ENCODE results near the gene PAPPA2. TPM values are rescaled to one million over a fixed set of nuclear protein-coding genes. Genes with fewer than 3 reads are reported as not detected.

Gene PAPPA2
- total and polyA plus RNA-seq, 4 experiments from 2014 or later = not detected

DNA sequence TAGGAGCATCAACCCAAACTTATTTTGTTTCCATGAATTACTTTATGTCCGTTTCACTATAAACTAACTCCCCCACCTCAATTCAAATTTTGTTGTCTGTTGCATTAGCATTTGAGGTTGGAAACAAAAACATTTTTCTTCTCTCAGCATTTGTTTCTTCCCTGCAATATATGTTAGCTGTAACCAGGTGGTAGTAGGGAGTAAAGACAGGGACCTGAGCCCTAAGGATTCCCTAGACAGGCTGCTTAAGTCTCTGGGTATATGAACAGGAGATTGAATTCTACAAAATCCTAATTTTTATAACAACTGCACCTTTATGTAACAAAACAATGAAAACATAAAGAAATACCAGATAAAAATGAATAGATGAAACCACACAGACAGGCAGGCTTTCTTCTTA, 242.6 kb downstream of the PAPPA2 start:
- DNase-seq = no peak
- peaks cover 0 to 3% (median 0%) of the 10 kb centered on the region in 8 donors for H3K9me3 Mint-ChIP-seq
- no peak overlapping the region for H3K4me3 Mint-ChIP-seq
- H3K36me3 Mint-ChIP-seq = no peaks in the 10 kb centered on the region
- ChIA-PET CTCF (ENCODE audit: partially characterized antibody) (no interaction called here), POLR2A (ENCODE audit: partially characterized antibody) (no interaction called here)
- intact Hi-C loops (cut with micrococcal nuclease) = no loop called here
- Histone ChIP-seq H3K4me1 (ENCODE audit: insufficient read depth, low read length) (no peaks in the 10 kb centered on the region), H3K27ac (ENCODE audit: low read depth, low read length) (no peak overlapping the region), H3K27me3 (ENCODE audit: insufficient read depth, low read length) (no peaks in the 10 kb centered on the region), H3K4me3 (ENCODE audit: low read length in 2 of 2) (no peak overlapping the region), H3K9me3 (ENCODE audit: control insufficient read depth in 1 of 2, low read length in 2 of 2) (no peaks in the 10 kb centered on the region), H3K36me3 (ENCODE audit: insufficient read depth, low read length) (no peaks in the 10 kb centered on the region)
- H3K27ac Mint-ChIP-seq = no peak overlapping the region
- no peaks in the 10 kb centered on the region for H3K4me1 Mint-ChIP-seq
- peaks cover 1 to 4% of the 10 kb centered on the region in 2 donors for H3K27me3 Mint-ChIP-seq

DNA sequence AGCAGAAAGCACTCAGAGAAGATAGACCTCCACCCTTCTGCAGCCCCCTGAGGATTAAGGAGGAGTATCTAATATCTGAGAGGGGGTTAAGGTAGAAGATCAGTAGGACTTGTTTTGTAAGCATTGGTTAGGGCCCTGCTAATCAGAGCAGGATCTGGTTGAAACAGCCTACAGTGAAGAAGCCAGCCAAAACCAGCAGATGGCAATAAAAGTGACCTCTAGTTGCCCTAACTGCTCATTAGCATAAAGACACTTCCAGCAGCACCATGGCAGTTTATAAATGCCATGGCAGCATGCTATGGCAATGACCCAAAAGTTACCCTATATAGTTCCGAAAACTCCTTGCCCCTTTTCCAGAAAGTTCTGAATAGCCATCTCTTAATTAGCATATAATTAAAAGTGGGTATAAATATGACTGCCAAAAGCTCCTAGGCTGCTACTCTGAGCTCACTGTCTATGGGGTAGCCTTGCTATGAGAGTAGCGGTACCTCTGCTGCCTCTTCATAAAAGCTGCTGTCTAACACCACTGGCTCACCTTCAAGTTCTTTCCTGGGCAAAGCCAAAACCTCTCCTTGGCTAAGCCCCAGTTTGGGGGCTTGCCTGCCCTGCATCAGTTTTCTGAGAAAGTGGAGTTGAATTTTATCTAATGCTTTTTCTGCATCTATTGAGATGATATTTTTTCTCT, 254.2 kb downstream of the PAPPA2 start:
- intact Hi-C loops (cut with micrococcal nuclease) = no loop called here
- Histone ChIP-seq H3K36me3 (ENCODE audit: insufficient read depth, low read length) (no peaks in the 10 kb centered on the region), H3K27me3 (ENCODE audit: insufficient read depth, low read length) (no peaks in the 10 kb centered on the region), H3K27ac (ENCODE audit: low read depth, low read length) (no peak overlapping the region), H3K4me3 (ENCODE audit: low read length in 2 of 2) (no peak overlapping the region), H3K9me3 (ENCODE audit: control insufficient read depth in 1 of 2, low read length in 2 of 2) (no peaks in the 10 kb centered on the region), H3K4me1 (ENCODE audit: insufficient read depth, low read length) (no peaks in the 10 kb centered on the region)
- H3K27me3 Mint-ChIP-seq = peaks cover 0 to 4% of the 10 kb centered on the region in 2 donors
- no peaks in the 10 kb centered on the region for H3K36me3 Mint-ChIP-seq
- POLR2A ChIA-PET (ENCODE audit: partially characterized antibody) = no interaction called here
- no peaks in the 10 kb centered on the region for H3K4me1 Mint-ChIP-seq
- no peaks in the 10 kb centered on the region for H3K9me3 Mint-ChIP-seq
- no peak overlapping the region for H3K27ac Mint-ChIP-seq
- DNase-seq = no peak
- CTCF ChIA-PET (ENCODE audit: partially characterized antibody) = no interaction called here
- no peak overlapping the region for H3K4me3 Mint-ChIP-seq

DNA sequence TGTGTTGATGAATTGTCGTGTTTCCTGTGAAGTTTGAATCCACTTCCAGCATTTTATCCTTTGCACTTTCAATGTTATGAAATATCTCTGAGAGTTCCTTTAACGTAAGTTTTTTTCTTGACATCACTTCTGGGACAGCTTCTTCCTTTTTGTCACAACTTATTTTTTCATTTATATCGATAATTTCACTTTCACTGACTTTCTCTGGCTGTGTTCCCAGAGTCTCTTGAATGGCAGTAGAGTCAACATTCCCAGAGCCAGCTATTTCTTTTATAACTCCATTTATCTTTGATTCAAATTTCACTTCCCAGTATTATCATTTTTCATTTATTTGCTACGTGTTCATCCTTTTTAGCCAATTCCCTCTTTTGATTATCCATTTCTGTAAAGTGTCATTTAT, 256.5 kb downstream of the PAPPA2 start:
- H3K9me3 ChIP-seq (ENCODE audit: control insufficient read depth in 1 of 2, low read length in 2 of 2) = no peaks in the 10 kb centered on the region
- H3K27me3 Mint-ChIP-seq = peaks cover 0 to 4% of the 10 kb centered on the region in 2 donors
- H3K4me1 ChIP-seq (ENCODE audit: insufficient read depth, low read length) = no peaks in the 10 kb centered on the region
- CTCF ChIA-PET (ENCODE audit: partially characterized antibody) = no interaction called here
- intact Hi-C loops (cut with micrococcal nuclease) = no loop called here
- H3K36me3 ChIP-seq (ENCODE audit: insufficient read depth, low read length) = no peaks in the 10 kb centered on the region
- POLR2A ChIA-PET (ENCODE audit: partially characterized antibody) = no interaction called here
- no peak overlapping the region for H3K27ac ChIP-seq (ENCODE audit: low read depth, low read length)
- peaks cover 0 to under 1% (median 0%) of the 10 kb centered on the region in 8 donors for H3K9me3 Mint-ChIP-seq
- H3K4me3 Mint-ChIP-seq = no peak overlapping the region
- no peaks in the 10 kb centered on the region for H3K4me1 Mint-ChIP-seq
- no peaks in the 10 kb centered on the region for H3K27me3 ChIP-seq (ENCODE audit: insufficient read depth, low read length)
- H3K36me3 Mint-ChIP-seq = no peaks in the 10 kb centered on the region
- DNase-seq = no peak
- no peak overlapping the region for H3K27ac Mint-ChIP-seq
- no peak overlapping the region for H3K4me3 ChIP-seq (ENCODE audit: low read length in 2 of 2)

DNA sequence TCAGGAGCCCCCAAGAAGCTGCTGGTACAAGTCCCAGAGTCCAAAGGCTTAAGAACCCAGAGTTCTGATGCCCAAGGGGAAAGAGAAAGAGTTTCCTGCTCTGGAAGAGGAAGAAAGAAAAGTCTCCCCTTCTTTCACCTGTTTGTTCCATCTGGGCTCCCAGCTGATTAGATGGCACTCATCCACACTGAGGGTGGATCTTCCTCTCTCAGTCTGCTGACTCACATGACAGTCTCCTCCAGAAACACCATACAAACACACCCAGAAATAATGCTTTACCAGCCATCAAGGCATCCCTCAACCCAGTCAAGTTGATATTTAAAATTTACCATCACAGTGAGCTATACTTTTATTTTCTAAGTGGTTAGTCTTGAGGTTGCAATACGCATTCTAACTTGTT, 257.9 kb downstream of the PAPPA2 start:
- Histone ChIP-seq H3K36me3 (ENCODE audit: insufficient read depth, low read length) (no peaks in the 10 kb centered on the region), H3K27ac (ENCODE audit: low read depth, low read length) (no peak overlapping the region), H3K9me3 (ENCODE audit: control insufficient read depth in 1 of 2, low read length in 2 of 2) (no peaks in the 10 kb centered on the region), H3K27me3 (ENCODE audit: insufficient read depth, low read length) (no peaks in the 10 kb centered on the region), H3K4me1 (ENCODE audit: insufficient read depth, low read length) (no peaks in the 10 kb centered on the region), H3K4me3 (ENCODE audit: low read length in 2 of 2) (no peak overlapping the region)
- CTCF ChIA-PET (ENCODE audit: partially characterized antibody) = no interaction called here
- Mint-ChIP-seq H3K27ac (no peak overlapping the region), H3K4me3 (no peak overlapping the region), H3K27me3 (peaks cover 0 to 4% of the 10 kb centered on the region in 2 donors), H3K4me1 (no peaks in the 10 kb centered on the region), H3K9me3 (peaks cover 0 to 6% (median 0%) of the 10 kb centered on the region in 8 donors), H3K36me3 (no peaks in the 10 kb centered on the region)
- DNase-seq = no peak
- intact Hi-C loops (cut with micrococcal nuclease) = no loop called here
- POLR2A ChIA-PET (ENCODE audit: partially characterized antibody) = no interaction called here

DNA sequence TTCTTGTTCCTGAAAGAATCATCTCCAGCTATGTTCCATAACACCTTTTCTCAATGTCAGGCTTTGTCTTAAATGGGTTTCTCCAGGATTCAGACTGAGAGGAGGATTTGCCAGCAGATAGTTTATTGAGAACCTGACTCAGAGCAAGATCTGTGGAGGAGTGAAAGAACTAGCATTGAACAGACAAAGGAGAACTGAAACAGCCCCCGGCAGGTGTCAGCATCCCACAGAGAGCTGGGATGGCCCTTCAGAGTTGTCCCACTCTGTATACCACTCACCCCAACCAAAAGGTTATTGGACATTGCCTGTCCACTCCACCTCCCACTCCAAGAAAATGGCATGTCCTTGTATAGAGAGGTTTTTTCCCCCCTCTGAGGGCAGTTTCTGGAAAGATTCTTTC, 270.7 kb downstream of the PAPPA2 start:
- no peak overlapping the region for H3K27ac Mint-ChIP-seq
- no peaks in the 10 kb centered on the region for H3K4me1 Mint-ChIP-seq
- peaks cover 0 to 5% of the 10 kb centered on the region in 2 donors for H3K27me3 Mint-ChIP-seq
- ChIA-PET CTCF (ENCODE audit: partially characterized antibody) (no interaction called here), POLR2A (ENCODE audit: partially characterized antibody) (no interaction called here)
- H3K4me3 ChIP-seq (ENCODE audit: low read length in 2 of 2) = no peak overlapping the region
- H3K36me3 ChIP-seq (ENCODE audit: insufficient read depth, low read length) = no peaks in the 10 kb centered on the region
- no peak overlapping the region for H3K27ac ChIP-seq (ENCODE audit: low read depth, low read length)
- intact Hi-C loops (cut with micrococcal nuclease) = no loop called here
- no peaks in the 10 kb centered on the region for H3K36me3 Mint-ChIP-seq
- H3K27me3 ChIP-seq (ENCODE audit: insufficient read depth, low read length) = no peaks in the 10 kb centered on the region
- no peaks in the 10 kb centered on the region for H3K4me1 ChIP-seq (ENCODE audit: insufficient read depth, low read length)
- no peaks in the 10 kb centered on the region for H3K9me3 ChIP-seq (ENCODE audit: control insufficient read depth in 1 of 2, low read length in 2 of 2)
- H3K4me3 Mint-ChIP-seq = no peak overlapping the region
- H3K9me3 Mint-ChIP-seq = peaks cover 0 to 4% (median 0%) of the 10 kb centered on the region in 8 donors
- no peak for DNase-seq

DNA sequence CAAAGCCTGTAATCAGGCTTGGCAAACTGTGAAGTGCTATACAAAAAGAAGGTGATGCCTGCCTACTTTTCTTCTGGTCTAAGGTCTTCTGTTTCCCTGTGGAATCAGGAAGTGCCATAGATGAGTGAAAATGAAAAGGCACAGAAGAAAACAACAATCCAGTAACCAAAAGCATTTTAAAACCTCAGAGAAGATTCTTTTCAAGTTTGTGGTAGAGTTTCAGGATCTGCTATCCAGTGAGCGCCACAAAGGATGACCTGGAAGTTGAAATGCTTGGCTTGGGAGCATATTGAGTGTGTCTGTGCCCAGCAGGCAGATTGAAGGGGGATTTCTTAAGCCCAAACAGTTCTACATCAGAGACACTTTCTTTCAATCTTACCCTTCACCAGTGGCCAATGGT, 272.2 kb downstream of the PAPPA2 start:
- no peak overlapping the region for H3K4me3 Mint-ChIP-seq
- no peaks in the 10 kb centered on the region for H3K36me3 Mint-ChIP-seq
- peaks cover 0 to 4% (median 0%) of the 10 kb centered on the region in 8 donors for H3K9me3 Mint-ChIP-seq
- Histone ChIP-seq H3K9me3 (ENCODE audit: control insufficient read depth in 1 of 2, low read length in 2 of 2) (no peaks in the 10 kb centered on the region), H3K4me3 (ENCODE audit: low read length in 2 of 2) (no peak overlapping the region), H3K27me3 (ENCODE audit: insufficient read depth, low read length) (no peaks in the 10 kb centered on the region), H3K36me3 (ENCODE audit: insufficient read depth, low read length) (no peaks in the 10 kb centered on the region), H3K27ac (ENCODE audit: low read depth, low read length) (no peak overlapping the region), H3K4me1 (ENCODE audit: insufficient read depth, low read length) (no peaks in the 10 kb centered on the region)
- peaks cover 1 to 5% of the 10 kb centered on the region in 2 donors for H3K27me3 Mint-ChIP-seq
- intact Hi-C loops (cut with micrococcal nuclease) = no loop called here
- CTCF ChIA-PET (ENCODE audit: partially characterized antibody) = no interaction called here
- no peak overlapping the region for H3K27ac Mint-ChIP-seq
- no peaks in the 10 kb centered on the region for H3K4me1 Mint-ChIP-seq
- POLR2A ChIA-PET (ENCODE audit: partially characterized antibody) = no interaction called here
- no peak for DNase-seq

DNA sequence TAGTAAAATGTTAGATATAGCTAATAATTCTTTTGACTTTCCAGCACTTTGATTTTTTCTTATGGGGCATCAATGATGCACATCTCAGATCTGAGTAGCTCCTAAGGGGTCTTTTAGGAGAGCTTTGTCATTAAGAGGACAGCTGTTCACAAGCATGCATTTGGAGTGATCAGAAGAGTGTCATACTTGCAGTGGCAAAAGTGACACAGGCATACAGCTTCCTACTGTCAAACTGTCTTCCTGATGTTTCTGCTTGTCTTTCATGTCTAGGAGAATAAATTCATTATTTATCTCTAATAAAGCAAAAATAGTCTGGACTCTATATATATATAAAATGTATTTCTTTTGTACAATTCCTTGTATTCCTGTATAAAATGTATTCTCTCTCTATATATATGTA, 273.0 kb downstream of the PAPPA2 start:
- Mint-ChIP-seq H3K36me3 (no peaks in the 10 kb centered on the region), H3K27ac (no peak overlapping the region), H3K9me3 (peaks cover 0 to 4% (median 0%) of the 10 kb centered on the region in 8 donors), H3K4me1 (no peaks in the 10 kb centered on the region), H3K27me3 (peaks cover 1 to 5% of the 10 kb centered on the region in 2 donors), H3K4me3 (no peak overlapping the region)
- H3K4me1 ChIP-seq (ENCODE audit: insufficient read depth, low read length) = no peaks in the 10 kb centered on the region
- intact Hi-C loops (cut with micrococcal nuclease) = no loop called here
- no peaks in the 10 kb centered on the region for H3K9me3 ChIP-seq (ENCODE audit: control insufficient read depth in 1 of 2, low read length in 2 of 2)
- no peak overlapping the region for H3K4me3 ChIP-seq (ENCODE audit: low read length in 2 of 2)
- POLR2A ChIA-PET (ENCODE audit: partially characterized antibody) = no interaction called here
- DNase-seq = no peak
- no peaks in the 10 kb centered on the region for H3K27me3 ChIP-seq (ENCODE audit: insufficient read depth, low read length)
- CTCF ChIA-PET (ENCODE audit: partially characterized antibody) = no interaction called here
- no peaks in the 10 kb centered on the region for H3K36me3 ChIP-seq (ENCODE audit: insufficient read depth, low read length)
- no peak overlapping the region for H3K27ac ChIP-seq (ENCODE audit: low read depth, low read length)

DNA sequence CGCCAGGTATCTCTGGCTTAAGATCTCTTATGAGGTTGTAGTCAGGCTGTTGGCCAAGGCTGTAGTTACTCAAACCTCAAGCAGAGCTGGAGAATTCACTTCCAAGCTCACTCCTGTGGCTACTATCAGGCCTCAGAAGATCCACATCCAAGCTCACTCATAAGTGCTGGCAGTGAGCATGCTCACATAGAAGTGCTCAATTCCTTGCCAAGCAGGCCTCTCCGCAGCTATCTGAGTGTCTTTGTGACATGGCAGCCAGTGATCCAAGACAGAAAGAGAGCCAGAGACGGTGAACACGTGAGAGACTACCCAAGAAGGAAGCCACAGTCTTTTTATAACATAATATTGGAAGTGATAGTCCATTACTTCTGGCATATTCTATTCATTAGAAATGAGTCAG, 278.2 kb downstream of the PAPPA2 start:
- no peak for DNase-seq
- peaks cover 0 to 4% (median 2%) of the 10 kb centered on the region in 8 donors for H3K9me3 Mint-ChIP-seq
- H3K36me3 Mint-ChIP-seq = no peaks in the 10 kb centered on the region
- no peaks in the 10 kb centered on the region for H3K27me3 ChIP-seq (ENCODE audit: insufficient read depth, low read length)
- intact Hi-C loops (cut with micrococcal nuclease) = no loop called here
- ChIA-PET POLR2A (ENCODE audit: partially characterized antibody) (no interaction called here), CTCF (ENCODE audit: partially characterized antibody) (no interaction called here)
- no peaks in the 10 kb centered on the region for H3K4me1 Mint-ChIP-seq
- H3K27me3 Mint-ChIP-seq = peaks cover 5 to 6% of the 10 kb centered on the region in 2 donors
- H3K36me3 ChIP-seq (ENCODE audit: insufficient read depth, low read length) = no peaks in the 10 kb centered on the region
- H3K4me1 ChIP-seq (ENCODE audit: insufficient read depth, low read length) = no peaks in the 10 kb centered on the region
- H3K27ac Mint-ChIP-seq = no peak overlapping the region
- no peak overlapping the region for H3K27ac ChIP-seq (ENCODE audit: low read depth, low read length)
- H3K9me3 ChIP-seq (ENCODE audit: control insufficient read depth in 1 of 2, low read length in 2 of 2) = no peaks in the 10 kb centered on the region
- no peak overlapping the region for H3K4me3 Mint-ChIP-seq
- H3K4me3 ChIP-seq (ENCODE audit: low read length in 2 of 2) = no peak overlapping the region

All from CD4-positive, alpha-beta memory T cell (primary cell).